ENCODE results near the gene CUL3. TPM values are rescaled to one million over a fixed set of nuclear protein-coding genes. Genes with fewer than 3 reads are reported as not detected.
A peak's percentile ranks its signal among the peaks of the same experiment; 100 is the strongest.

The CUL3 gene
- total and polyA plus RNA-seq, 2 of the 8 experiments (the other 6 are each of a cell fraction or from before 2014, with no cell fraction given) = 28.5 to 113 TPM

- Histone ChIP-seq H3K36me3 (ENCODE audit: control insufficient read depth in 2 of 4, insufficient read depth in 4 of 4, low read length in 3 of 4) (no peaks in the 10 kb centered on the region), H3K9me3 (ENCODE audit: insufficient read depth in 2 of 2, low read depth in 1 of 2, low read length in 1 of 2) (no peaks in the 10 kb centered on the region), H3K79me2 (ENCODE audit: control insufficient read depth in 1 of 2, insufficient read depth in 2 of 2, low read length in 2 of 2) (no peaks in the 10 kb centered on the region), H3K27me3 (replicated peaks in 1 of 4; ENCODE audit: control insufficient read depth in 3 of 4, extremely low read depth in 1 of 4, insufficient read depth in 3 of 4, low read length in 3 of 4) (no peaks in the 10 kb centered on the region; a peak in 1 of 7 replicates), H2BK120ac (replicated peaks; ENCODE audit: low read depth, low read length) (no peak overlapping the region), H3K27ac (ENCODE audit: low read depth, low read length) (no peak overlapping the region), H2BK5ac (ENCODE audit: low read depth, low read length) (no peak overlapping the region), H3K79me1 (ENCODE audit: low read depth, low read length) (no peaks in the 10 kb centered on the region), H2BK12ac (ENCODE audit: low read depth, low read length) (no peak overlapping the region), H3K14ac (ENCODE audit: insufficient read length) (no peak overlapping the region), H4K5ac (ENCODE audit: insufficient read length, low read depth, low read length) (no peak overlapping the region), H3K23ac (ENCODE audit: insufficient read length) (no peak overlapping the region), H3K4me3 (ENCODE audit: extremely low read depth in 1 of 4, insufficient read depth in 2 of 4, low read depth in 3 of 4, low read length in 4 of 4) (no peak overlapping the region), H2AFZ (ENCODE audit: low read length) (0 out of 2 replicates have a peak overlapping the region, but pooled peaks have one; percentile 58), H3K56ac (replicated peaks; ENCODE audit: insufficient read length, low read depth, low read length) (no peak overlapping the region), H3K9ac (replicated peaks in 1 of 4; ENCODE audit: extremely low read depth in 1 of 4, low read depth in 3 of 4, low read length in 3 of 4) (no peak overlapping the region), H2BK15ac (ENCODE audit: low read length) (no peak overlapping the region), H3K4me2 (ENCODE audit: insufficient read depth in 1 of 2, low read depth in 2 of 2, low read length in 2 of 2) (no peak overlapping the region), H4K91ac (replicated peaks; ENCODE audit: insufficient read length, low read length) (no peak overlapping the region), H3K18ac (ENCODE audit: extremely low read depth, low read length) (no peak overlapping the region), H3K23me2 (ENCODE audit: low read depth, low read length) (peaks cover 3% of the 10 kb centered on the region; the same call in 1 of the 2 replicates), H4K20me1 (replicated peaks in 1 of 2; ENCODE audit: control insufficient read depth in 1 of 2, insufficient read depth in 2 of 2, low read length in 2 of 2) (peaks cover 0 to 3% of the 10 kb centered on the region in 2 experiments), H2BK20ac (ENCODE audit: low read length) (no peak overlapping the region), H2AK5ac (ENCODE audit: low read depth, low read length) (no peak overlapping the region), H4K8ac (ENCODE audit: extremely low read depth, insufficient read depth, low read length) (no peak overlapping the region), H3K4ac (replicated peaks; ENCODE audit: insufficient read length, low read depth, low read length) (no peak overlapping the region), H3K4me1 (replicated peaks in 1 of 4; ENCODE audit: control insufficient read depth in 3 of 4, insufficient read depth in 4 of 4, low read length in 3 of 4) (no peaks in the 10 kb centered on the region)
- WGBS, 2 experiments (ENCODE audit: extremely low coverage in 1 of 2, insufficient coverage in 1 of 2, insufficient read length in 1 of 2, insufficient replicate concordance in 2 of 2, low coverage in 1 of 2, low lambda C conversion rate in 2 of 2, missing lambda C conversion rate in 1 of 2) = 93% methylated on average over 6 of the region's 6 CpGs; no CpG with 5 or more reads in 1 of the 2 experiments
- FAIRE-seq (no peak), DNase-seq (ENCODE audit: low read depth in 1 of 2, low spot score in 2 of 2) (no peak)
- ChIA-PET POLR2A (ENCODE audit: partially characterized antibody) (interaction anchor here (0.6 kb wide), 1 partner anchor 100 kb away, joined by 3 read pairs; no protein-coding TSS in a partner anchor), CTCF (ENCODE audit: partially characterized antibody) (interaction anchor here (0.6 to 1.1 kb wide), 2 partner anchors 52 to 93 kb away, joined by 3 read pairs; no protein-coding TSS in a partner anchor)
- TF ChIP-seq RFX5 (IDR thresholded peaks at IDR 0.05; ENCODE audit: borderline replicate concordance, low read depth, low read length) (no peak), POLR2AphosphoS5 (IDR thresholded peaks at IDR 0.05; ENCODE audit: low read depth, low read length) (no peak), NANOG (IDR thresholded peaks at IDR 0.05; ENCODE audit: insufficient read depth, low read depth, low read length, poor library complexity, severe bottlenecking) (no peak), SUZ12 (IDR thresholded peaks at IDR 0.05; ENCODE audit: low read length) (no peak), FOSL1 (IDR thresholded peaks at IDR 0.05; ENCODE audit: insufficient read depth, low read depth, low read length) (no peak), SP4 (IDR thresholded peaks at IDR 0.05; ENCODE audit: low read length) (no peak), POU5F1 (IDR thresholded peaks at IDR 0.05; ENCODE audit: low read depth, low read length) (no peak)
Observed at GRCh38 chr2:224630659-224631550, 45.7 kb upstream of the CUL3 start.

All from H1 (cell line).